HT1080 (cell line): ENCODE data around the gene CKM. TPM values are rescaled to one million over a fixed set of nuclear protein-coding genes. Genes with fewer than 3 reads are reported as not detected.
"Not testable (repeated sequence)": the region's sequence is repeated elsewhere in the genome, so short reads cannot be mapped to it uniquely, and the experiment has no call there.

Experiments
- DNase-seq: peaks from one replicate; pipeline ENCODE4 v3.0.0-alpha.2; 2015; ENCODE audit warnings: low read depth
- total RNA-seq: library from RNA; depleted of rRNA; stranded (reverse); fragments of >200 nt; shearing (Covaris generic); gene quantifications from 2 replicates; pipeline ENCODE4 v1.2.3, GENCODE V29; 2014

CKM gene
- total RNA-seq, 1 experiment from 2014 or later = not detected

- DNase-seq = no peak
Measured at GRCh38 chr19:45349430-45349941, 26.8 kb upstream of the CKM start.

GRCh38 chr19:45349126-45349415 is 26.4 kb upstream of the CKM start:
- DNase-seq = no peak

DNA sequence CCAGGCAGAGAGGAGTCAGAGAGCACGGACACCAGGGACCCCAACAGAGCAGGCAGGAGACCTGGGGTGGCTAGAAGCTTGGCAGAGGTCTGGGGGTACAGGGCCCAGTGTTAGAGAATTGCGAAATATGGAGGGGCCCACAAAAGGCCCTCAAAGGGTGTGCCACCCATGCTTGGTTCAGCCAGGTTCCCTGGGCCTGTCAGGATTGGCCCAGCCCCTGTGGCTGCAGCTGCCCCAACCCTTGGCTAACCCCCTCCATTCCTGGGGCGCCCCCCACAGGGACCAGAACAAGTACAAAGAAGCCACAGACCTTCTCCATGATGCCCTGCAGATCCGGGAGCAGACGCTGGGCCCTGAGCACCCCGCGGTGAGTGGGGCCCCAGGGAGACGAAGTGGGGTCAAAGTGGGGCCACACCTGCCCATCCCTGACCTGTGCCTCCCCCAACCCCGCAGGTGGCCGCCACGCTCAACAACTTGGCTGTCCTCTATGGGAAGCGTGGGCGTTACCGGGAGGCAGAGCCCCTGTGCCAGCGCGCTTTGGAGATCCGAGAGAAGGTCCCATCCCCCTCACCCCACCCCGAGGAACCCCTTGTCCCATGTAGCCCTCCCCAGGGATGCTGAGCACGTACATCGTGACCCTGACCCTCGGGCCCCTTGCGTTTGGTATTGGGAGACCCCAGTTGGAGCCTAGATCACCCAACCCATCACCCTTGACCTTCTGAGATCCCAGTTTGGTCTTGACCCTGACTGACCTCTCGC is 25.9 kb upstream of the CKM start:
- no peak for DNase-seq

DNA sequence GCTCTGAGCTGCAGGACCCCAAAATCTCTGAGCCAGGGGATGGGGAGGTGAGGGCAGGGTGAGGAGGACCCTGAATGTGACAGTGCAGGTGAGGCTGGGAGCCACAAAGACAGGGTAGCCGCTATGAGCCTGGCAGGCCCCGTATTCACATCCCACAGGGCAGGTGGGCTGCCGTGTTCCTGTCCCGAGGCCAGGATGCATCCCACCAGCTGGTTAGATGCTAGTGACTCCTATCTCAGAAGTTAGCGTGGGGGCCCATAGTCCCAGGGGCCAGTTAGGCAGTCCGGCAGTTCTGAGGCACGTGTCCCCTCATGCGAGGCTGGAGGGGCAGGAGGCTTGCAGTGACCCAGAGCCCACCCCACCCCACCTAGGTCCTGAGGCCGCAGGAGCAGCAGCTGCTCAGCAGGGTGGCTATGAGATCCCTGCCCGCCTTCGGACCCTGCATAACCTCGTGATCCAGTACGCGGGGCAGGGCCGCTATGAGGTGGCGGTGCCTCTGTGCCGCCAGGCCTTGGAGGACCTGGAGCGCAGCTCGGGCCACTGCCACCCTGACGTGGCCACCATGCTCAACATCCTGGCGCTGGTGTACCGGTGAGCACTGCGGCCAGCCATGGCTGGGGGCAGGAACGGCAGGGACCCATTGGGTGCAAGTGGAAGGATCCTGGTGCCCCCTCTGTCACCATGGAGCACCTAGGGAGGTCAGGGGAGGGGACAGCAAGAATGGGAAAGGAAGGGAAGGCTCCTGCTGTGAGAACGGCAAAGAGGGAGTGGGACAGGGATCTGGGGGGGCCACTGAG is 25.1 kb upstream of the CKM start:
- no peak for DNase-seq

- DNase-seq = no peak
Measured at GRCh38 chr19:45346449-45346848, 23.8 kb upstream of the CKM start.

- DNase-seq = no peak
Measured at GRCh38 chr19:45345506-45345860, 22.8 kb upstream of the CKM start.

- DNase-seq = no peak
Measured at GRCh38 chr19:45344621-45345505, 22.2 kb upstream of the CKM start.

- DNase-seq = no peak
Measured at GRCh38 chr19:45342911-45343310, 20.2 kb upstream of the CKM start.

DNA sequence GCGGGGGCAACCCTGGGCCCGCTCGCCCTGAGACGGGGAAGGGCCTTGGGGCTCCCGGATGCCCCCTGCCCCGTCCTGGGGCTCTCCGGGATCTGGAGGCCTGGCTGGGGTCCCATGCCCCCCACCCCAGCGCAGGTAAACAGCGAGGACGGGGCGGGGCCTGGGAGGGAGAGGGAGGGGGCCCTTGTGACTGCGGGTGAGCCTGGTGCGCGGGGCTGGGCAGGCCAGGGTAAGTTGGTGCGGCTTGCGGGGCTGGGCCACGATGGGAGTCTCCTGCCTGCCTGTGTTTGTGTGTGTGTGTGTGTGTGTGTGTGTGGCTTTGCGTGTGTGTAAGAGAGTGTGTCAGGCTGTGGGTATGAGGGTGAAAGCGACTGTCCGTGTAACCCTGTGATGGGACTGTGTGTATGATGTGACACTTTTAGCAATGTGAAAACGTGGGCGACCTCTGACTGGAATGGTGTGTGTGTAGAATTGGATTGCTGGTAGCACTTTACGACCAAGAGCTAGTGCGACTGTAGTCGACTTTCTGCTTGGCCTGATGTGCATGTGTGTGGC is 18.3 kb upstream of the CKM start:
- no peak for DNase-seq

- no peak for DNase-seq
Measured at GRCh38 chr19:45340232-45340898, 17.7 kb upstream of the CKM start, which contains the start of gene KLC3. TSS of gene KLC3 (plus strand) at chr19:45340750. CDS start at chr19:45345542, 4,792 bp downstream.

- DNase-seq = no peak
Measured at GRCh38 chr19:45339629-45340028, 17.0 kb upstream of the CKM start.

DNA sequence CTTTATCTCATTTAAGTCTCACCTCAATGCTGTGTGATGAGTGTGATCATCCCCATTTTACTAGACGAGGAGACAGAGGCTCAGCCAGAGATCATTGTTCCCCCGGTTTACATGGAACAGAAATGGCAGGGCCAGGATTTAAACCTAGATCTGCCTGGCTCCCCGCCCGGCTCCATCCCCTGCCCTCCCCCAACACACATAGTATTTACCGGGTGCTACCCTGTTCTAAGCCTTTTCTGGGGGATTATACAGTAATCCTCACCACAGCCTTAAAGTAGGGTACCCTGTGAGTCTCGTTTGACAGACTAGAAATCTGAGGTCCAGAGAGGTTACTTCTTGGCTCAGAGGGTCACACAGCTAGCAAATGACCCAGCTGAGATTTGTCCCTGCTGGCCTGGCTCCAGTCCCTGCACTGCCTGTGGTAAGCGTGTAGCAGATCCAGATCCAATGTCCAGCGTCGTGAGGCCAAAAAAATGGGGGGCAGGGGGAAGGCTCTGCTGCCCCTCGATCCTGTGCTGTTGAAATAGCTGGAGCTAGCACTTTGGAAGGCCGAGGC is 14.1 kb upstream of the CKM start:
- DNase-seq = no peak

- not testable (repeated sequence) for DNase-seq
Measured at GRCh38 chr19:45334881-45335280, 12.2 kb upstream of the CKM start.

- no peak for DNase-seq
Measured at GRCh38 chr19:45333609-45334303, 11.1 kb upstream of the CKM start.

DNA sequence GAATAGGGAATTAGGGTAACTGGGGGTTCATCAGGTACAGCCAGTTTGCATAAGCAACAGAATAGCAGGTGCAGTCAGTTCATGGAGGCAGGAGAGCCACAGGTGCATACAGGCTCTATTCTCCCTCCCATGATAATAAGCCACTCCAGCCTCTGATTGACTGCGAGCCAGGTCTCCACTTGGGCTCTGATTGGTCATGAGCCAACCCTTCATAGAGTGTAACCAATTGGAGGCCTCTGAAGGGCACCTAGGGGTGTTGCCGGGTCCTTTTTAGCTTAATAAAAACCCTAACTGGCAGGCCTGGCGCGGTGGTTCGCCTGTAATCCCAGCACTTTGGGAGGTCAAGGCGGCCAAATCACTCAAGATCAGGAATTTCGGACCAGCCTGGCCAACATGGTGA is 8.7 kb upstream of the CKM start:
- DNase-seq = no peak

DNA sequence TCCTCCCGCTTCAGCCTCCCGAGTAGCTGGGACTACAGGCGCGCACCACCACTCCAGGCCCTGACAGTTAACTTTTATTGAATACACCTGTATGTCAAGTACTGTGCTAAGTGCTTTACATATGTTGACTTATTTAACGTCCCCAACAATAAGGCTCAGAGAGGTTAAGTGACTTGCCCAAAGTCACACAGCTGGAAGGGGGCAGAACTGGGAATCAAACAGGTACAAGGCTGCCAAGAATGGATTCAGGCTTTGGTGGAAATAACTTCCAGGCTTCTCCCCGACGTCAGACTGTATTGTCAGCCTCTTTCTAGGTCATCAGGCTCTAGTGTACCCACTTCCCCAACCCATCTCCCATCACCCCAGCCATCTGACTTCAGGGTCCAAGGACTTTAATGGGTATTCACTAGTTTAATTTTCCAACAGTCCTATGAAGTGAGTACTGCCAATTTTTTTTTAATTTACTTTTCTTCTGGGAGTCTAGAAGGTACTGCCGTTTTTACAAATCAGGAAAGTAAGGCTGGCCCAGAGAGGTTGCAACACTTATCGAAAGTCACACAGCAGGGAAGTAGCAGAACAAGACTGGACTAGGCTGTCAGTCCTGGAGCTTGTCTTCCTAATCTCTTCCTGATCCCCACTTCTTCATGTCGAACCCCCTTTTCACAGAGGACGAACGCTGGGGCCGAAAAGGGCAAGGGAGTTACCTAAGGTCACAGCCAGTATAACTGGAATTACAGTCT is 4.9 kb upstream of the CKM start:
- no peak for DNase-seq

- no peak for DNase-seq
Measured at GRCh38 chr19:45324349-45324907, 1.8 kb upstream of the CKM start.

DNA sequence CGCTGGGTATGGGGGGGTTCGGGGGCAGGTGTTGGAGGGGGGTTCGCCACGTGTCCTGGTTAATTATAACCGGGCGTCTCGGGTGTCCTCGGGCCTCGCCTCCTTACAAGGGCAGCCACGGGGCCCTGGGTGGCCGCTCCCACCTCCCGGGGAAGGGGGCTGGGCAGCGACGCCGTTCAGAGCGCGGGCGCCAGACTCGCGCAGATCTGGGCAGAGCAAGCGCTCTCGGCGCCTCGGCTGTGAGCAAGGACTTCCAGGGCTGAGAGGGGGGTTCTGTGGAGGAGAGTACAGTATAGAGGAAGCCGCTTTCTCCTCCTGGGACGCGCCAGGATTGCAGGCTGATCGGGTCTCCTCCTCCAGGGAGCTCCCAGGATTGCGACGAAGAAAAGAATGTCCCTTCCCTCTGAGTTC is 1.0 kb upstream of the CKM start:
- no peak for DNase-seq

DNA sequence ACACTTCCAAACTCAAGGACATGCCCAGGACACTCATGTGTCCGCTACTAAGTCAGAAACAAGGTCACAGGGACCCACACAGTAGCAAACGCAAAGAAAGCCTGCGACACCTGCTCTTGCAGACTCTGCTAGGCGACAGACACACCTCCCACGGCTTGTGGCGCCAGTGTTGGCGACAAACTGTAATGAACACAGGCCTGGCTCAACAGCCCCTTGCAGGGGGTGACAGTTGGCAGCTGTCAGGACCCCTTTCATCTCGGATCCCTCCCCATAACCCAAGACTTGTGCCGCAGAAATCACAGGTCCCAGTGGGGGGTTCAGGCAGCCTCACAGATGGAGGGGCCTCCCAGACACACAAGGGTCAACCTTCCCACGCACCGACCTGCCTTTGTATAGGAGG is 364 bp downstream of the CKM start:
- no peak for DNase-seq
